K562 (cell line): ENCODE data around the gene CCNJL. TPM values are rescaled to one million over a fixed set of nuclear protein-coding genes. Genes with fewer than 3 reads are reported as not detected.
A peak's percentile ranks its signal among the peaks of the same experiment; 100 is the strongest.

ENCODE experiments used
- ATAC-seq: fragments of 200-7000 bp; cut with Tn5 transposase; 3 replicates; pipeline ENCODE4 v1.9.1; 2020; ENCODE audit warnings: moderate library complexity
- BruUV-seq: library from RNA; stranded (reverse); fragments of 400-500 nt; replicated peaks from 2 replicates; lab custom pipeline; 2021; lab: Mats Ljungman, UMichigan
- CTCF ChIA-PET: fragments of 300-600 bp; formaldehyde crosslinking; extraction: SDS; loops from one replicate; lab custom pipeline; 2021; ENCODE audit warnings: low intra/inter-chr PET ratio; lab: Yijun Ruan, JAX
- POLR2A ChIA-PET: fragments of 300-600, 350-650 bp; sonication (Branson Sonifier 250); formaldehyde crosslinking; extraction: SDS; loops from one replicate; lab custom pipeline; 2021; ENCODE audit warnings: antibody characterized with exemption, inconsistent platforms; lab: Yijun Ruan, JAX
- DNase-seq, 4 experiments: peaks; one replicate each; pipeline versions ENCODE4 v3.0.0 to v3.0.0-alpha.2; 2011 to 2018; ENCODE audit warnings: low spot score in 3 of 4, mixed read lengths in 3 of 4; ENCODE audit errors: extremely low read depth in 1 of 4
- FAIRE-seq: peaks from 2 replicates; lab custom pipeline; 2011; peaks lifted over from hg19 to GRCh38; lab: Jason Lieb, UNC
- H2AFZ ChIP-seq: 2 replicates; pipeline ENCODE4 v1.6.0; 2011; ENCODE audit warnings: low read depth, low read length, control low read depth, inconsistent platforms
- H3K27ac ChIP-seq: fragments of 200-600 bp; 3 replicates; pipeline ENCODE4 v1.8.0; 2011; ENCODE audit warnings: low read depth, mild to moderate bottlenecking, control low read depth, inconsistent platforms, low read length, moderate library complexity, mixed read lengths; ENCODE audit errors: extremely low read depth
- H3K27me3 ChIP-seq, 2 experiments: fragments of 300-600 bp in 1 of 2; 2 replicates in 1 of 2; 3 replicates in 1 of 2; pipeline versions ENCODE4 v1.6.0 to v1.8.0; 2011; ENCODE audit warnings: inconsistent platforms in 2 of 2, low read length in 2 of 2, mild to moderate bottlenecking in 1 of 2, mixed read lengths in 1 of 2, moderate library complexity in 1 of 2; ENCODE audit not compliant: control insufficient read depth in 2 of 2, insufficient read depth in 2 of 2
- H3K36me3 ChIP-seq: fragments of 300-600 bp; 3 replicates; pipeline ENCODE4 v1.8.0; 2011; ENCODE audit warnings: mild to moderate bottlenecking, low read length, inconsistent platforms; ENCODE audit not compliant: control insufficient read depth, insufficient read depth
- H3K4me1 ChIP-seq, 2 experiments: fragments of 200-600 bp in 1 of 2; replicated peaks in 1 of 2; 2 replicates in 1 of 2; 3 replicates in 1 of 2; pipeline versions ENCODE4 v1.5.1 to v1.8.0; 2011; ENCODE audit warnings: inconsistent platforms in 2 of 2, low read length in 2 of 2, mild to moderate bottlenecking in 1 of 2, mixed read lengths in 1 of 2, moderate library complexity in 1 of 2; ENCODE audit not compliant: control insufficient read depth in 2 of 2, insufficient read depth in 2 of 2
- H3K4me2 ChIP-seq: 2 replicates; pipeline ENCODE4 v1.6.1; 2011; ENCODE audit warnings: low read length, control low read depth, inconsistent platforms, mixed read lengths; ENCODE audit not compliant: insufficient read depth
- H3K4me3 ChIP-seq: fragments of 200-600 bp; sonication (generic), shearing (Covaris generic); 2 replicates; pipeline ENCODE4 v1.5.1; 2016; ENCODE audit warnings: control low read depth, inconsistent platforms
- H3K79me2 ChIP-seq: fragments of 200-600 bp; 3 replicates; pipeline ENCODE4 v1.8.0; 2011; ENCODE audit warnings: low read length, inconsistent platforms; ENCODE audit not compliant: control insufficient read depth, insufficient read depth
- H3K9ac ChIP-seq, 2 experiments: 2 replicates each; pipeline versions ENCODE4 v1.6.0 to v1.6.1; 2011; ENCODE audit warnings: low read depth in 2 of 2, low read length in 2 of 2, control low read depth in 1 of 2, inconsistent platforms in 1 of 2, mild to moderate bottlenecking in 1 of 2, mixed read lengths in 1 of 2; ENCODE audit not compliant: insufficient read depth in 1 of 2
- H3K9me1 ChIP-seq: one replicate; pipeline ENCODE4 v1.6.0; 2011; ENCODE audit warnings: inconsistent platforms, mild to moderate bottlenecking, low read length, moderate library complexity; ENCODE audit not compliant: control insufficient read depth, insufficient read depth
- H3K9me3 ChIP-seq: replicated peaks from 2 replicates; pipeline ENCODE4 v1.5.1; 2011; ENCODE audit warnings: low read depth, low read length, inconsistent platforms; ENCODE audit not compliant: control insufficient read depth, insufficient read depth
- H4K20me1 ChIP-seq: replicated peaks from 2 replicates; pipeline ENCODE4 v1.6.1; 2011; ENCODE audit warnings: low read length, inconsistent platforms, mixed read lengths; ENCODE audit not compliant: control insufficient read depth, insufficient read depth
- ARHGAP35 ChIP-seq: fragments of 450-650 bp; IDR thresholded peaks from 2 replicates; pipeline ENCODE4 v1.6.1; 2018; ENCODE audit not compliant: partially characterized antibody
- BHLHE40 ChIP-seq: IDR thresholded peaks from 2 replicates; pipeline ENCODE4 v1.6.1; 2011; ENCODE audit warnings: low read length, improper control_type of control experiment
- CBFA2T2 ChIP-seq: fragments of 450-650 bp; conservative IDR thresholded peaks from 2 replicates; pipeline ENCODE4 v1.6.1; 2017; ENCODE audit warnings: mild to moderate bottlenecking
- DACH1 ChIP-seq: fragments of 450-650 bp; IDR thresholded peaks from 2 replicates; pipeline ENCODE4 v1.6.1; 2018; ENCODE audit not compliant: partially characterized antibody
- EGR1 ChIP-seq: fragments of 450-650 bp; conservative IDR thresholded peaks from 2 replicates; pipeline ENCODE4 v1.6.1; 2017; ENCODE audit warnings: mild to moderate bottlenecking
- ELF1 ChIP-seq: fragments of 200-800 bp; sonication (Bioruptor generic); IDR thresholded peaks from 2 replicates; pipeline ENCODE4 v1.6.1; 2016; ENCODE audit warnings: missing genetic modification characterization, missing compliant biosample characterization
- FOXM1 ChIP-seq, 2 experiments: fragments of 450-650 bp in 1 of 2; sonication (generic) in 1 of 2; formaldehyde crosslinking in 1 of 2; IDR thresholded peaks; 2 replicates each; pipeline versions ENCODE4 v1.6.1 to v1.9.0; 2017 to 2022; ENCODE audit warnings: low read depth in 2 of 2, mild to moderate bottlenecking in 2 of 2, missing genetic modification reagents in 1 of 2, moderate library complexity in 1 of 2
- HNRNPUL1 ChIP-seq: fragments of 200-400 bp; formaldehyde crosslinking; IDR thresholded peaks from 2 replicates; pipeline ENCODE4 v1.6.1; 2017; ENCODE audit warnings: low read length
- NCOA2 ChIP-seq, 2 experiments: fragments of 450-650 bp; IDR thresholded peaks; 2 replicates each; pipeline ENCODE4 v1.6.1; 2018; ENCODE audit warnings: mild to moderate bottlenecking in 2 of 2, moderate library complexity in 1 of 2; ENCODE audit not compliant: partially characterized antibody in 2 of 2
- PBX2 ChIP-seq, 2 experiments: IDR thresholded peaks in 1 of 2; conservative IDR thresholded peaks in 1 of 2; 2 replicates each; pipeline ENCODE4 v1.6.1; 2016; ENCODE audit warnings: low read depth in 2 of 2, mild to moderate bottlenecking in 1 of 2, missing compliant biosample characterization in 1 of 2, missing genetic modification characterization in 1 of 2, moderate library complexity in 1 of 2
- PKNOX1 ChIP-seq: fragments of 450-650 bp; IDR thresholded peaks from 2 replicates; pipeline ENCODE4 v1.6.1; 2016
- RBM22 ChIP-seq: fragments of 200-400 bp; formaldehyde crosslinking; IDR thresholded peaks from 2 replicates; pipeline ENCODE4 v1.6.1; 2018; ENCODE audit warnings: low read length, low read depth; ENCODE audit not compliant: poor library complexity, severe bottlenecking
- SP2 ChIP-seq: IDR thresholded peaks from 2 replicates; pipeline ENCODE4 v1.6.1; 2011; ENCODE audit warnings: mild to moderate bottlenecking, low read depth, low read length, moderate library complexity; ENCODE audit not compliant: poor library complexity, severe bottlenecking; ENCODE audit errors: extremely low read depth
- ZFP30 ChIP-seq: fragments of 250-450 bp; sonication (Bioruptor Pico); IDR thresholded peaks from 2 replicates; pipeline ENCODE4 v1.8.0; 2022; ENCODE audit warnings: moderate library complexity, mild to moderate bottlenecking, inconsistent platforms, borderline replicate concordance
- WGBS: fragments of 100-300 bp; shearing (Covaris generic); methylation state at CpG from one replicate; pipeline ENCODE4 v1.1.6; 2016; ENCODE audit warnings: low coverage, mixed read lengths; ENCODE audit not compliant: insufficient coverage; ENCODE audit errors: missing lambda C conversion rate; 5-methylcytosine and 5-hydroxymethylcytosine counted together
- in situ Hi-C: fragments of 300-500 bp; cut with MboI; formaldehyde crosslinking; loops from 4 replicates; pipeline ENCODE4 v1.15.0; 2018; ENCODE audit warnings: inconsistent platforms, mixed read lengths
- intact Hi-C: fragments of 100-400 bp; cut with micrococcal nuclease; formaldehyde crosslinking; loops from 2 replicates; pipeline ENCODE4 v1.14.2; 2022
- polyA plus RNA-seq, 8 experiments: library from polyadenylated mRNA; depleted of rRNA in 4 of 8; stranded (reverse) in 5 of 8; unstranded in 3 of 8; fragments of >200 nt; fragmentation: Nextera tagmentation in 2 of 8; fragmentation: Illumina TruSeq in 1 of 8; extraction: Ambion mirVana in 2 of 8; extraction: Trizol in 1 of 8; gene quantifications; 2 replicates each; pipeline versions ENCODE4 v1.2.1 to v1.2.3, GENCODE V29; 2011 to 2014; ENCODE audit warnings: inconsistent platforms in 1 of 8, missing spikeins in 1 of 8
- total RNA-seq, 7 experiments: library from RNA; depleted of rRNA in 6 of 7; stranded (reverse); fragments of >200 nt in 6 of 7; fragmentation: Illumina TruSeq in 2 of 7; extraction: Trizol in 2 of 7; gene quantifications; 2 replicates each; pipeline versions ENCODE4 v1.2.1 to v1.2.3, GENCODE V29; 2011 to 2021; ENCODE audit warnings: low replicate concordance in 1 of 7
- TF ChIP-seq, protein P1 (sequence below): fragments of 250-450 bp; sonication (Bioruptor Pico); IDR thresholded peaks from 2 replicates; pipeline ENCODE4 v1.5.1; 2021; ENCODE audit warnings: mild to moderate bottlenecking

CCNJL gene
- total and polyA plus RNA-seq, 9 of the 15 experiments (the other 6 are each of a cell fraction or from before 2014, with no cell fraction given): 0.04 TPM; not detected in 8

GRCh38 chr5:160353379-160353778, 41.0 kb upstream of the CCNJL start:
- CTCF ChIA-PET: no interaction called here
- Histone ChIP-seq H3K4me1 (peaks cover 0 to 5% of the 10 kb centered on the region in 2 experiments; a peak in 3 of 5 replicates), H3K9me1 (no peaks in the 10 kb centered on the region), H3K4me3 (no peak overlapping the region), H3K9ac (no peak overlapping the region), H3K4me2 (no peak overlapping the region), H3K27ac (no peak overlapping the region), H2AFZ (no peak overlapping the region), H3K36me3 (no peaks in the 10 kb centered on the region), H3K79me2 (no peaks in the 10 kb centered on the region), H3K9me3 (no peaks in the 10 kb centered on the region), H4K20me1 (no peaks in the 10 kb centered on the region; the same call in 1 of the 2 replicates), H3K27me3 (peaks cover 0 to 50% of the 10 kb centered on the region in 2 experiments; a peak in 4 of 5 replicates)
- TF ChIP-seq ARHGAP35 (no peak), DACH1 (no peak), NCOA2 (IDR thresholded peaks at IDR 0.05; ENCODE audit: partially characterized antibody in 2 of 2) (no peak), ZFP30 (no peak), FOXM1 (IDR thresholded peaks at IDR 0.05; ENCODE audit: low read depth) (no peak), FOXM1 (CRISPR knock-in tag; IDR thresholded peaks at IDR 0.05; ENCODE audit: low read depth) (no peak), RBM22 (no peak), SP2 (peak; percentile 11), HNRNPUL1 (no peak), PKNOX1 (peak; percentile 98), EGR1 (0 out of 2 replicates have a peak, but pooled peaks have one; percentile 6), BHLHE40 (no peak), ELF1 (no peak), CBFA2T2 (no peak), PBX2 (CRISPR knock-in tag; IDR thresholded peaks at IDR 0.05; ENCODE audit: low read depth) (peak; percentile 61; the same call in 1 of the 2 replicates), PBX2 (tag; conservative IDR thresholded peaks at IDR 0.05; ENCODE audit: low read depth) (peak; percentile 94)
- TF ChIP-seq, protein P1, sequence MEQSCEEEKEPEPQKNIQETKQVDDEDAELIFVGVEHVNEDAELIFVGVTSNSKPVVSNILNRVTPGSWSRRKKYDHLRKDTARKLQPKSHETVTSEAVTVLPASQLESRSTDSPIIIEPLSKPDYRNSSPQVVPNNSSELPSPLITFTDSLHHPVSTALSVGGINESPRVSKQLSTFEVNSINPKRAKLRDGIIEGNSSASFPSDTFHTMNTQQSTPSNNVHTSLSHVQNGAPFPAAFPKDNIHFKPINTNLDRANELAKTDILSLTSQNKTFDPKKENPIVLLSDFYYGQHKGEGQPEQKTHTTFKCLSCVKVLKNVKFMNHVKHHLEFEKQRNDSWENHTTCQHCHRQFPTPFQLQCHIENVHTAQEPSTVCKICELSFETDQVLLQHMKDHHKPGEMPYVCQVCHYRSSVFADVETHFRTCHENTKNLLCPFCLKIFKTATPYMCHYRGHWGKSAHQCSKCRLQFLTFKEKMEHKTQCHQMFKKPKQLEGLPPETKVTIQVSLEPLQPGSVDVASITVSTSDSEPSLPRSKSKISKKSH (CRISPR knock-in tag): no peak
- peak; percentile 63 for ATAC-seq
- WGBS: 11% methylated on average over 7 of the region's 8 CpGs
- POLR2A ChIA-PET: no interaction called here
- in situ Hi-C loops: no loop called here
- peak in 3 of 4 experiments; percentile 26 to 33 (median 27) for DNase-seq
- no TSS peak for BruUV-seq
- intact Hi-C loops: no loop called here
- FAIRE-seq: no peak
